Activated CD4-positive, alpha-beta memory T cell treated with anti-CD3 and anti-CD28 coated beads, Interleukin-2, amount 10 ng/mL, durations not matched to agents 7 days and 5 days (primary cell): Measurements from ENCODE around the gene FYB1. TPM values are rescaled to one million over a fixed set of nuclear protein-coding genes. Genes with fewer than 3 reads are reported as not detected.

Experiments
- CTCF ChIA-PET: fragments of 350-600 bp; sonication (Branson Sonifier 250); formaldehyde crosslinking; loops from one replicate; lab custom pipeline; 2021; ENCODE audit warnings: antibody characterized with exemption, inconsistent platforms; lab: Charles Lee
- POLR2A ChIA-PET: fragments of 350-600 bp; sonication (Branson Sonifier 250); formaldehyde crosslinking; loops from one replicate; lab custom pipeline; 2021; ENCODE audit warnings: antibody characterized with exemption; lab: Charles Lee
- DNase-seq: peaks from one replicate; pipeline ENCODE4 v3.0.0-alpha.2; 2020
- H3K27ac Mint-ChIP-seq: one replicate; pipeline ENCODE4 v1.8.0; 2021; ENCODE audit warnings: mild to moderate bottlenecking, mixed read lengths
- H3K27me3 Mint-ChIP-seq: one replicate; pipeline ENCODE4 v1.8.0; 2021; ENCODE audit warnings: mixed read lengths
- H3K36me3 Mint-ChIP-seq: one replicate; pipeline ENCODE4 v1.8.0; 2021; ENCODE audit warnings: low read depth, mixed read lengths
- H3K4me1 Mint-ChIP-seq: one replicate; pipeline ENCODE4 v1.8.0; 2021; ENCODE audit warnings: mixed read lengths
- H3K4me3 Mint-ChIP-seq: one replicate; pipeline ENCODE4 v1.8.0; 2021; ENCODE audit warnings: mild to moderate bottlenecking, mixed read lengths
- H3K9me3 Mint-ChIP-seq: one replicate; pipeline ENCODE4 v1.8.0; 2021; ENCODE audit warnings: mixed read lengths
- total RNA-seq, 2 experiments: library from RNA; stranded (reverse); gene quantifications; one replicate each; pipeline ENCODE4 v1.2.3, GENCODE V29; 2021

FYB1 gene
- total RNA-seq, 2 experiments from 2014 or later: 260 to 270 TPM

GRCh38 chr5:39177631-39177964, 41.8 kb downstream of the FYB1 start:
- POLR2A ChIA-PET: interaction anchor here (0.9 to 11.9 kb wide), 13 partner anchors 9 to 105 kb away, joined by 3 to 508 read pairs (median 12); no protein-coding TSS in a partner anchor
- H3K4me3 Mint-ChIP-seq: peak overlapping the region; percentile 65
- peaks cover 8% of the 10 kb centered on the region for H3K9me3 Mint-ChIP-seq
- peaks cover 96% of the 10 kb centered on the region for H3K4me1 Mint-ChIP-seq
- H3K27ac Mint-ChIP-seq: peak overlapping the region; percentile 92
- CTCF ChIA-PET: interaction anchor here (0.8 to 6.2 kb wide), 7 partner anchors 10 to 105 kb away, joined by 3 to 71 read pairs (median 5); no protein-coding TSS in a partner anchor
- no peaks in the 10 kb centered on the region for H3K27me3 Mint-ChIP-seq
- no peak for DNase-seq
- H3K36me3 Mint-ChIP-seq: peaks cover 59% of the 10 kb centered on the region

- Mint-ChIP-seq H3K27me3 (no peaks in the 10 kb centered on the region), H3K27ac (peak overlapping the region; percentile 92), H3K36me3 (peaks cover 57% of the 10 kb centered on the region), H3K4me3 (peak overlapping the region; percentile 65), H3K9me3 (peaks cover 10% of the 10 kb centered on the region), H3K4me1 (peaks cover 95% of the 10 kb centered on the region)
- DNase-seq: peak; percentile 77
- CTCF ChIA-PET: interaction anchor here (1.1 to 6.2 kb wide), 8 partner anchors 10 to 106 kb away, joined by 3 to 71 read pairs (median 4); no protein-coding TSS in a partner anchor
- POLR2A ChIA-PET: interaction anchor here (0.9 to 11.9 kb wide), 15 partner anchors 8 to 104 kb away, joined by 3 to 508 read pairs (median 6); no protein-coding TSS in a partner anchor
Measured at GRCh38 chr5:39176759-39177630, 42.4 kb downstream of the FYB1 start.

GRCh38 chr5:39175273-39175955, 43.9 kb downstream of the FYB1 start:
- Mint-ChIP-seq H3K27me3 (no peaks in the 10 kb centered on the region), H3K9me3 (peaks cover 10% of the 10 kb centered on the region), H3K4me1 (peaks cover 96% of the 10 kb centered on the region), H3K36me3 (peaks cover 59% of the 10 kb centered on the region), H3K4me3 (peak overlapping the region; percentile 43), H3K27ac (peak overlapping the region; percentile 92)
- CTCF ChIA-PET: interaction anchor here (0.7 to 6.2 kb wide), 9 partner anchors 10 to 123 kb away, joined by 3 to 71 read pairs (median 5); partner anchors contain the start of gene FYB1
- no peak for DNase-seq
- POLR2A ChIA-PET: interaction anchor here (0.7 to 11.9 kb wide), 9 partner anchors 10 to 70 kb away, joined by 3 to 508 read pairs (median 30); no protein-coding TSS in a partner anchor

GRCh38 chr5:39173069-39173468, 46.3 kb downstream of the FYB1 start:
- peaks cover 94% of the 10 kb centered on the region for H3K4me1 Mint-ChIP-seq
- peaks cover 10% of the 10 kb centered on the region for H3K9me3 Mint-ChIP-seq
- H3K36me3 Mint-ChIP-seq: peaks cover 60% of the 10 kb centered on the region
- H3K4me3 Mint-ChIP-seq: no peak overlapping the region
- peak overlapping the region; percentile 7 for H3K27ac Mint-ChIP-seq
- no peak for DNase-seq
- ChIA-PET CTCF (no interaction called here), POLR2A (interaction anchor here (2.0 to 11.9 kb wide), 2 partner anchors 10 to 21 kb away, joined by 8 to 508 read pairs; no protein-coding TSS in a partner anchor)
- no peaks in the 10 kb centered on the region for H3K27me3 Mint-ChIP-seq

GRCh38 chr5:39172593-39172992, 46.8 kb downstream of the FYB1 start:
- peaks cover 10% of the 10 kb centered on the region for H3K9me3 Mint-ChIP-seq
- CTCF ChIA-PET: no interaction called here
- POLR2A ChIA-PET: interaction anchor here (1.3 to 11.9 kb wide), 2 partner anchors 16 to 21 kb away, joined by 3 to 508 read pairs; no protein-coding TSS in a partner anchor
- H3K27me3 Mint-ChIP-seq: no peaks in the 10 kb centered on the region
- H3K4me1 Mint-ChIP-seq: peaks cover 94% of the 10 kb centered on the region
- DNase-seq: no peak
- no peak overlapping the region for H3K4me3 Mint-ChIP-seq
- peaks cover 62% of the 10 kb centered on the region for H3K36me3 Mint-ChIP-seq
- no peak overlapping the region for H3K27ac Mint-ChIP-seq

GRCh38 chr5:39171647-39172046, 47.7 kb downstream of the FYB1 start:
- CTCF ChIA-PET: interaction anchor here (0.6 to 2.3 kb wide), 3 partner anchors 14 to 1793 kb away, joined by 4 to 7 read pairs (median 4); no protein-coding TSS in a partner anchor
- Mint-ChIP-seq H3K4me3 (no peak overlapping the region), H3K4me1 (peaks cover 93% of the 10 kb centered on the region), H3K36me3 (peaks cover 69% of the 10 kb centered on the region), H3K27ac (no peak overlapping the region), H3K27me3 (no peaks in the 10 kb centered on the region), H3K9me3 (peaks cover 10% of the 10 kb centered on the region)
- DNase-seq: no peak
- POLR2A ChIA-PET: interaction anchor here (0.7 to 3.7 kb wide), 5 partner anchors 15 to 98 kb away, joined by 3 to 27 read pairs (median 5); no protein-coding TSS in a partner anchor

GRCh38 chr5:39169081-39169480, 50.3 kb downstream of the FYB1 start:
- H3K27ac Mint-ChIP-seq: no peak overlapping the region
- H3K4me1 Mint-ChIP-seq: peaks cover 91% of the 10 kb centered on the region
- no peak overlapping the region for H3K4me3 Mint-ChIP-seq
- POLR2A ChIA-PET: interaction anchor here (1.4 to 3.7 kb wide), 5 partner anchors 8 to 43 kb away, joined by 3 to 27 read pairs (median 8); no protein-coding TSS in a partner anchor
- DNase-seq: no peak
- CTCF ChIA-PET: interaction anchor here (1.7 kb wide), 1 partner anchor 49 kb away, joined by 6 read pairs; no protein-coding TSS in a partner anchor
- peaks cover 10% of the 10 kb centered on the region for H3K9me3 Mint-ChIP-seq
- H3K27me3 Mint-ChIP-seq: no peaks in the 10 kb centered on the region
- peaks cover 73% of the 10 kb centered on the region for H3K36me3 Mint-ChIP-seq

GRCh38 chr5:39167972-39168342, 51.4 kb downstream of the FYB1 start:
- Mint-ChIP-seq H3K27ac (peak overlapping the region; percentile 85), H3K27me3 (no peaks in the 10 kb centered on the region), H3K9me3 (peaks cover 5% of the 10 kb centered on the region), H3K4me3 (no peak overlapping the region), H3K36me3 (peaks cover 62% of the 10 kb centered on the region), H3K4me1 (peaks cover 91% of the 10 kb centered on the region)
- CTCF ChIA-PET: interaction anchor here (1.7 kb wide), 1 partner anchor 50 kb away, joined by 6 read pairs; no protein-coding TSS in a partner anchor
- POLR2A ChIA-PET: interaction anchor here (1.6 to 6.2 kb wide), 4 partner anchors 10 to 44 kb away, joined by 5 to 106 read pairs (median 47); no protein-coding TSS in a partner anchor
- no peak for DNase-seq

GRCh38 chr5:39167141-39167971, 52.0 kb downstream of the FYB1 start:
- H3K27ac Mint-ChIP-seq: peak overlapping the region; percentile 85
- no peak for DNase-seq
- H3K27me3 Mint-ChIP-seq: no peaks in the 10 kb centered on the region
- peaks cover 87% of the 10 kb centered on the region for H3K4me1 Mint-ChIP-seq
- H3K36me3 Mint-ChIP-seq: peaks cover 58% of the 10 kb centered on the region
- ChIA-PET CTCF (interaction anchor here (0.7 to 1.7 kb wide), 3 partner anchors 10 to 51 kb away, joined by 4 to 6 read pairs (median 5); no protein-coding TSS in a partner anchor), POLR2A (interaction anchor here (1.0 to 6.2 kb wide), 7 partner anchors 11 to 44 kb away, joined by 3 to 106 read pairs (median 30); no protein-coding TSS in a partner anchor)
- H3K4me3 Mint-ChIP-seq: peak overlapping the region; percentile 22
- H3K9me3 Mint-ChIP-seq: no peaks in the 10 kb centered on the region

- ChIA-PET POLR2A (interaction anchor here (0.6 to 6.2 kb wide), 16 partner anchors 8 to 110 kb away, joined by 3 to 106 read pairs (median 7); no protein-coding TSS in a partner anchor), CTCF (interaction anchor here (1.1 to 2.7 kb wide), 7 partner anchors 11 to 53 kb away, joined by 3 to 13 read pairs (median 5); no protein-coding TSS in a partner anchor)
- no peaks in the 10 kb centered on the region for H3K27me3 Mint-ChIP-seq
- H3K27ac Mint-ChIP-seq: peak overlapping the region; percentile 79
- H3K9me3 Mint-ChIP-seq: no peaks in the 10 kb centered on the region
- H3K36me3 Mint-ChIP-seq: peaks cover 59% of the 10 kb centered on the region
- peak overlapping the region; percentile 60 for H3K4me3 Mint-ChIP-seq
- H3K4me1 Mint-ChIP-seq: peaks cover 85% of the 10 kb centered on the region
- no peak for DNase-seq
Measured at GRCh38 chr5:39164529-39165402, 54.6 kb downstream of the FYB1 start.
